Suppressor macrophage treated with lipopolysaccharide for 4 hours (primary cell): Measurements from ENCODE around the gene POLD2.
"Not testable (repeated sequence)": the region's sequence is repeated elsewhere in the genome, so short reads cannot be mapped to it uniquely, and the experiment has no call there.

Experiments
- DNase-seq: peaks from one replicate; pipeline ENCODE4 v3.0.0-alpha.2; 2020

Gene POLD2

DNA sequence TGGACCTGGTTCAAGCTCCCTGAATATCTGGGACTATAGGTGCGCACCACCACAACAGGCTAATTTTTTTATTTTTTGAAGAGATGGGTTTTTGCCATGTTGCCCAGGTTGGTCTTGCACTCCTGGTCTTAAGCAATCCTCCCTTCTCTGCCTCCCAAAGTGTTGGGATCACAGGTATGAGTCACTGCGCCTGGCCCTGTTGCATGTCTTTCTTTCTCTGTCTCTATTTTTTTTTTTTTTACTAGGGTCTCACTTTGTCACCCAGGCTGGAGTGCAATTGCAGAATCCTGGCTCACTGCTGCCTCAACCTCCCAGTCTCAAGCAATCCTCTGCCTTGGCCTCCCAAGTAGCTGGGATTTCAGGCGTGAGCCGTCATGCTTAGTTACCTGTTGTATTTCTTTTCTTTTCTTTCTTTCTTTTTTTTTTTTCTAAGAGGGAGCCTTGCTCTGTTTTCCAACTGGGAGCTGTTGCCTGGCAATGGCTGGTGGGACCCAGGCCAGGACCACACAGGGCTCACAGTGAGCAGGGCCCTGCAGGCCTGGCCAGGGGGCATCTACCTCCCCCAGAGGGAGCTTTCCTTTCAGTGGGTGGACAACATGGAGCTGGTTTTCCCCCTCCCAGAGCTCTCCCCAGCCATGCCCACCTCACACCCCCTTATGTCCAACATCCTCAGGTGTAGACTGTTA lies 11.7 kb upstream of the POLD2 start:
- DNase-seq = no peak

GRCh38 chr7:44133295-44133694 lies 9.9 kb upstream of the POLD2 start:
- DNase-seq = no peak

DNA sequence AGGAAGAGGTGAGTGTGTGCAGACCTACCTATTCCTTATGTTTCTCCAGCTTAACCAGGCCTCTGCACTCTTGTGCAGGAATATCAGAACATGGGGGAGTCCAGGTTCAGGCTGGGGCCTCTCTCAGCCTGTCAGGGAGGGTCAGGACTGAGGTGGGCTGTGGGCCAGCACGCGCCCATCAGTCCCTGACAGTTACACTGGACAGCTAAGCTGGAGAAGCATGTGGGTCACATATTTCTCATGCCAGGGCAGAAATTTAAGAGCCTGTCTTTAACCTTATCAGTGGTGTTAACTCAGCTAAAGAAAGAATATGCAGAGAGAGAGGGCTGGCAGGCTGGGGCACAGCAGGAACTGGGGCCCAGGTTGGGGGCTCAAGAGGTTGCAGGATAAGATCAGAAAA lies 8.7 kb upstream of the POLD2 start:
- DNase-seq = no peak

DNA sequence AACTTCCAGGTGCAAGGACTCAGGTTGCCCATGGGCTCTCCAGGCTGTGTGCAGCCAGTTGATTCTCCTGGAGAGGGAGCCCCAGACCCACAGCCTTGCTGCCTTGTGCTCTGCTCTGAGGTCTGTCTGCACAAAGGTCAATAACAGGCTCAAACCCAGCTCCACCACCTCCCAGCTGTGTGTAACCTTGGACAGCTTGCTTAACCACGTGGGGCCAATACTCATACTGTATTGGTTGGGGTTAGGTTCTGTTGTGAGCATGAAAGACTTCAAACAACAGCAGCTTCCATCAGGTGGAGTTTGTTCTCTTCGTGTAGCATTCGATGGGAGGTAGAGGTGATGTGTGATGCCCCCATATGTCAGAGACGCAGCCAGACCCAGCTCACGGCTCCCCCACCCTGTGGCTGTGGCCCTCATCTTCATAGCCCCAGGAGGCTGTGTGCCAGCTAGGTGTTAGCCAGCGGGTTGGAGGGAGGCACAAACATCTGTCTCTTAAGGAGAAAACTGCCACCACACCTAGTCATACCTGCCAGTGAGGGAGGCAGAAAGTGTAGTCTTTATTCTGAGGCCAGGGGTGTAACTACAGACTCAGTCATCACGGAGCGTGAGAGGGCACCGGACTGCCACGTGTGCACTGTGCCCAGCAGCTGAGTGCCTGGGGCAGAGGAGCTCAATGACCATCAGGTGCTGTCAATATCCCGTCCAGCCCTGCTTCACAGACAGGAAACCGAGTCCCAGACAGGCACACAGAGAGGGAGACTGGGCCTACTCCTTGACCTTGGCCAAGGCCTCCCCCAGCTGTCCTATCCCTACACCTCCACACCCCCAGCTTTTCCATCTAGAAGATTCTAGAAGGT lies 8.1 kb upstream of the POLD2 start:
- DNase-seq = no peak

DNA sequence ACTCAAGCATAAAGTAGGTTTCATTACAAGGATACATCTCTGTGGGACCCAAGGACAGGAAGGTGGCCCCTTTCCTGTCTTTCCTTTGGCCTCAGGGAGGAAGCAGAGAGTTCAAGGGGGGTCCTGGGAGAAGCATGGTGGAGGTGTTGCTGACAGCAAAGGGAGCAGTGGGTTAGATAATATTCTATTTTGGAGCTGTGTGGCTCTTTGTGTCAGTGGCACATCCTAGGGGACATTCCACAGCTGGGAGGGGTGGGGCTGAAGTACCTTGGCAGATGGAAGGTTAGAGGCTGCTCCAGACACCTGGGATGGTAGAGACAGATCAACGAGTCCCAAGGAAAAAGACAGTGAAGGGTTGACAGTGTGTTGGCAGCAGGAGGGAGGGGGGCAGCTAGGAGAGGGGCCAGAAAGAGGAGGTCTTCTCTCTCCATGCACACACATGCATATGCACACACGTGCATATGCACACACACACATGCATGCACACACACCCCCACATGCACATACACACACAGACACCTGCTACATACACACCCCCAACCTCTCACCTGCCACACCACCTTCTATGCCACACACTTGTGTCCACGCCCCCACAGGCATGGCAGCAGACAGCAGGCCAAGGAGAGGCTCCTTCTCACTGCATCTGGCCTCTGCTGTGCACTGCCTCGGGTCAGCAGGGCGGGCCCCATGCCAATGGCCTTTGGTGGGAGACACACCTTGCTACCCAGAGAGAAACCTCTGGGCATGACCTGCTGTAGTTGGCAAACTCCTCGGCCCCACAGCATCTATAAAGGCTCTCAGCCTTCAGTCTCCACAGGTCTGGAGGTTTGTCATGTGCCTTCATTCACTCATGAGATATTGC lies 5.6 kb upstream of the POLD2 start:
- no peak for DNase-seq

GRCh38 chr7:44127161-44127560 lies 3.8 kb upstream of the POLD2 start:
- no peak for DNase-seq

DNA sequence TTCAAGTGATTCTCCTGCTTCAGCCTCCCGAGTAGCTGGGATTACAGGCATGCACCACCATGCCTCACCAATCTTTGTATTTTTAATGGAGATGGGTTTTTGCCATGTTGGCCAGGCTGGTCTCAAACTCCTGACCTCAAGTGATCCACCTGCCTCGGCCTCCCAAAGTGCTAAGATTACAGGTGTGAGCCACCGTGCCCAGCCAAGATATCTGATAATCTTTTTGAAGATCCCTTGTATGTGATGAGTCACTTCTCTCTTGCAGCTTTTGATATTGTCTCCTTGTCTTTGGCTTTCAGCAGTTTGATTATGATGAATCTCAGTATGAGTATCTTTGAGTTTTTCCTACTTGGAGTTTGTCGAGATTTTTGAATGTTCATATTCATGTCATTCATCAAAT lies 3.2 kb upstream of the POLD2 start:
- not testable (repeated sequence) for DNase-seq

DNA sequence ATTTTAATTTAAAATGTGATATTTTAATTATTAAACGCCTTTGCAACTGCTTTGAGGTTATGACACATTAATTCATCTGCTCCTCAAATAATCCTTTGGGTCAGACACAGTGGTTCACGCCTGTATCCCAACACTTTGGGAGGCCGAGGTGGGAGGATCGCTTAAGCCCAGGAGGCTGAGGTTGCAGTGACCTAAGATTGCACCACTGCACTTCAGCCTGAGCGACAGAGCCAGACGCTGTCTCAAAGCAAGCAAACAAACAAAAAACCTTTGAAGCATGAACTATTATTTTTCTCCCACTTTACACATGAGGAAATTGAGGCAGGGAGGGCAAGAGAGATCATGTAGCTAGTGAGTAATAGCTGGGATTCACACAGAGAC lies 1.5 kb upstream of the POLD2 start:
- DNase-seq = no peak

DNA sequence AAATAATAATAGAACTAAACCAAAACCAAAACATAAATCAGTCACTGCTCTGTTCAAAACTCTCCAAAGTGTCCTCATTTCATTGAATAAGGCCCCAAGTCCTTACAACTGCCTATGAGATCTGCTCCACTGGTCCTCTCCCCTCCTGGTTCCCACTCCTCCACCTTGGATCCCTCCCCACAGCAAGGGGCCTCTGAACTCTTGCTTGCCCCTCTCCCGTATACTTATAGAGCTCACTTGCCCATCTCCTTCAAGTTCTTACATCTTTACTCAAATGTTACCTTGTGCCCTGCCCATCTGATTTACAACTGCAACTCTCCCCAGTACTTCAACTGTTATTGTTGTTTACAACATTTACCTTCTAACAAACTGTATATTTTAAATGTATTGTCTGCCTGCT lies 819 bp downstream of the POLD2 start:
- DNase-seq = no peak

DNA sequence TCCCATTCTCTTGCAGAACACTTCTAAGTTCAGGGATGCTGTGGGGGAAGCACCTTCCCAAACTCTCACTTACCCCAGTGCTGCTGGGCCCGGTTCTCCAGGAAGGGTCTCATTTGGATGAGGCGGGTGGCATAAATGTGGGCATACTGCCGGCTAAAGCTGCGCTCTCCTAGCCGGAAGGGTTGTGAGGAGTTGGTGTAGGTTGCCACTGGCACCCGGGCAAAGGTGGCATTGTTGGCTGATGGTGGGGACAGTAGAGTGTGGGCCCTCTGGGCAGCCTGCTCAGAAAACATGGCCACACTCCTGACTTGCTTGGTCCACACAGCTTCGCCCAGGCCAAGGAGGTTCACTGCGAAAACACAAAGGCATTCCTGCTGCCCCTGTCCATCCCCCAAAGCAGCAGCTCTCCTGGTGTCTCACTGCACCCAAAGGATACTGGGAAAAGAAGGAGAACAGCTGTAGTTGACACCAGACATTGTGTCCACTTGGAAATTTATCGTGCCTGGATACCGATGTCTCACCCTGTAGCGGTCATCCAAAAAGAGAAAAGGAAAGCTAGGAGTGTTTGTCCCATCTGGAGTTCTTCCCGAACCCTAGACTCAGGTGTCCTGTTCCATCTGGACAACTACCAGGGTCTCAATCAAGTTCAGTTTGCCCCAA lies 1.5 kb downstream of the POLD2 start:
- no peak for DNase-seq

GRCh38 chr7:44120395-44120794 lies 3.0 kb downstream of the POLD2 start:
- no peak for DNase-seq

- no peak for DNase-seq
Measured at GRCh38 chr7:44119829-44120380, 3.4 kb downstream of the POLD2 start.

GRCh38 chr7:44117801-44118429 lies 5.4 kb downstream of the POLD2 start:
- no peak for DNase-seq

DNA sequence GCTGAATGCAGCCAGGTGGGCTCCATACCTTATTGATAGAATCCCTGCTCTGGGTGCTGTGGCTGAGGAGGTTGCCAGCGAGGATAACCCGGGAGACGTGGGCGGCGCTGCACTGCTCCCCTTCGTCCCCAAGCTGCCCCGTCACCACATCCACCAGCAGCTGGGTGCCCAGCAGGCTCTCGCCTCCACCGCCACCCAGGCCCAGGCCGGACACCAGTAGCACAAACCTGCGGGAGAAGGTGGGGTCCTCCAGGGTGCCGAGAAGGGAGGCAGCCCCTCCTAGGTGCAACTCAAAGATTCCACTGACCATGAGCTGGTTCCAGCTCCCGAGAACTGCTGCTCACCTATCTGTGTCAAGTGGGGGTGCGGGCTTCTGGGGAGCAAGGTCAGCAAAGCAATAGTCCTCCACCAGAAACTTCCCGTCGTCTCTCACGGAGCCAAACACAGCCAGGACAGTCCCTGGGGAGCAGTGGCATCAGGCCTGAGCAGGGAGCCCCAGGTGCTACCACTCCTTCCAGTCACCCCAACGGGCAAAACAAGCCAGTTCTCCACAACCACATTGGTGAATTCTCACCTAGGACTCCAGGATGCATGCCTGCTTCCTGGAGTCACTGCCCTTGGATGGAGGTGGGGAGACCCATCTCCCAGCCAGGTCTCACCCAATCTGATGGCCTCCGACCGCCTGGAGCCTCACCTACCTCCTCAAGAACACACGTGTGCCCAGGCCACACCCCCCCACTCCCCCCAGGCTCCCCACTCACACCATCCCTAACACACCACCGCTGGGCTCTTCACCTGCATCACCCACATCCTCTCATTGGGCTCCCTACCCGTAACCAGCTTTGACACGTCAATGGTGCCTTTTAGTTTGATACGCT lies 6.3 kb downstream of the POLD2 start:
- no peak for DNase-seq

DNA sequence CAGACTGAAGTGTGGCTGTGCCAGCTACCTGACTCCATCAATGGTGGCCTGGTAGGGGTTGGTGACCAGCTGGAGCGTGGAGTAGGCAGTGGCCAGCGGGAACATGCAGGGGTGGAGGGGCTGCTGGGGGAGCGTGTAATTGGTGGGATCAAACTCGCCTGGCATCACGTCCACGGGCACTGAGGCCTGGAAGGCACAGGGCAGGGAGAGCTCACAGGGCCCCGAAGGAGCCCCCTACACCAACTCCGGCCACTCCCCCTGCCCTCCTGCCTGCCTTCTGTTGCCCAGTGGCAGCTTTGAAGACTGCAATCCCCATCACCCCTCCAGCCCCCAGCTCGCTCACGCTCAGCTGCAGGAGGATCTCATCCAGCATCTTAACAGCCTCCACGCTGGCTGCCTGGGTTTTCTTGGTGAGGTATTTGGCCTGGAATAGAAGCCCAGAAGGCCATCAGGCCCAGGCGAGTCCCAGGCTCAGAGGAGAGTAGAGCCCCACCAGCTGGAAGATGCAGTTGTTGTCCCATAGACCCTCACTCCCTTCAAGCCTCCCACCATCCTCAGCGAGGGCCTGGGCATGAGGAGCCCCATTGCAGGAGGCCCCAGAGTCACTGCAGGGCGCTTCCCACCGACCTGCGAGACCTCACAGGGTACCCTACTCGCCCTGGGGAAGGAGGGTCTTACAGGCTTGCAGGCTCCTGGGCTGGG lies 7.1 kb downstream of the POLD2 start:
- DNase-seq = no peak

DNA sequence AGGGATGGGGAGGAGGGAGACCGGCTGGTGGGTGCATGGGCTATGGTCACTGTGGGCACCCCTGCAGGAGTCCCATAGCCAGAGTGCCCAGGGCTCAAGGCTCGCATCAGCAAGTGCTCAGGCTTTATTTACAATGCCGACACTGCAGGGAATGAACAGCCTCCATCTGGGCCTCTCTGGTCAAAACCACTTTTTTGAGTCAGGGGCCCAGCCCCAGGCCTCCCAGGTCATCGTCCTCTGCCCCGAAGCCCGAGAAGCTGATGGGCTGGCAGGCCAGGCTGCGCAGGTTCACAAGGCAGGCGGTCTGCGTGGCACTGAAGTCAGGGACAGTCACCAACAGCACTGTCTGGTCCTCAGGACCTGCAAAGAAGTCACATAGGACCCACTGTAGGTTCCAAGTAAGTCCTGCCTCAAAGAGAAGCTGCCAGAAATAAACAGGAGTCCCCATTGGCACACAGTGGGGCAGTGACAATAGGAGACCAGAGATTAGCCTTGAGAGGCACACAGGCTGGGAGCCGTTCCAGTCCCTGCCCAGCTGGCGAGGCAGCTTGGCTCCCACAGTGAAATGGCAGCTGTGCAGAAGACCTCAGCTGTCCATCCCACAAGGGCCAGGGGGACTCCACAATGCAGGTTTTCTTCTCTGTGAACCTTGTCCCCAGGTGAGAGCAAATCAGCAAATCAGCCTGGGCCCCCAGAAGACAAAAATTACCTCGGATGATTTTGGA lies 8.6 kb downstream of the POLD2 start:
- no peak for DNase-seq

DNA sequence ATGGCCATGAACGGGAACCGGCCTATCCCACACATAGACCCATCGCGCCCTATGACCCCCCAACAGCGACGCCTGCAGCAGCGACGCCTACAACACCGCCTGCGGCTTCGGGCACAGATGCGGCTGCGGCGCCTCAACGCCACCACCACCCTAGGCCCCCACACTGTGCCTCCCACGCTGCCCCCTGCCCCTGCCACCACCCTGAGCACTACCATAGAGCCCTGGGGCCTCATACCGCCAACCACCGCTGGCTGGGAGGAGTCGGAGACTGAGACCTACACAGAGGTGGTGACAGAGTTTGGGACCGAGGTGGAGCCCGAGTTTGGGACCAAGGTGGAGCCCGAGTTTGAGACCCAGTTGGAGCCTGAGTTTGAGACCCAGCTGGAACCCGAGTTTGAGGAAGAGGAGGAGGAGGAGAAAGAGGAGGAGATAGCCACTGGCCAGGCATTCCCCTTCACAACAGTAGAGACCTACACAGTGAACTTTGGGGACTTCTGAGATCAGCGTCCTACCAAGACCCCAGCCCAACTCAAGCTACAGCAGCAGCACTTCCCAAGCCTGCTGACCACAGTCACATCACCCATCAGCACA lies 9.5 kb downstream of the POLD2 start:
- DNase-seq = no peak

GRCh38 chr7:44112997-44113763 lies 10.2 kb downstream of the POLD2 start:
- DNase-seq = no peak
